Measurements from ENCODE around the gene CSH1. TPM values are rescaled to one million over a fixed set of nuclear protein-coding genes. Genes with fewer than 3 reads are reported as not detected.

The CSH1 gene
- total and polyA plus RNA-seq, 2 donors (not counting 3 experiments of a cell fraction or from before 2014, with no cell fraction given): not detected

DNA sequence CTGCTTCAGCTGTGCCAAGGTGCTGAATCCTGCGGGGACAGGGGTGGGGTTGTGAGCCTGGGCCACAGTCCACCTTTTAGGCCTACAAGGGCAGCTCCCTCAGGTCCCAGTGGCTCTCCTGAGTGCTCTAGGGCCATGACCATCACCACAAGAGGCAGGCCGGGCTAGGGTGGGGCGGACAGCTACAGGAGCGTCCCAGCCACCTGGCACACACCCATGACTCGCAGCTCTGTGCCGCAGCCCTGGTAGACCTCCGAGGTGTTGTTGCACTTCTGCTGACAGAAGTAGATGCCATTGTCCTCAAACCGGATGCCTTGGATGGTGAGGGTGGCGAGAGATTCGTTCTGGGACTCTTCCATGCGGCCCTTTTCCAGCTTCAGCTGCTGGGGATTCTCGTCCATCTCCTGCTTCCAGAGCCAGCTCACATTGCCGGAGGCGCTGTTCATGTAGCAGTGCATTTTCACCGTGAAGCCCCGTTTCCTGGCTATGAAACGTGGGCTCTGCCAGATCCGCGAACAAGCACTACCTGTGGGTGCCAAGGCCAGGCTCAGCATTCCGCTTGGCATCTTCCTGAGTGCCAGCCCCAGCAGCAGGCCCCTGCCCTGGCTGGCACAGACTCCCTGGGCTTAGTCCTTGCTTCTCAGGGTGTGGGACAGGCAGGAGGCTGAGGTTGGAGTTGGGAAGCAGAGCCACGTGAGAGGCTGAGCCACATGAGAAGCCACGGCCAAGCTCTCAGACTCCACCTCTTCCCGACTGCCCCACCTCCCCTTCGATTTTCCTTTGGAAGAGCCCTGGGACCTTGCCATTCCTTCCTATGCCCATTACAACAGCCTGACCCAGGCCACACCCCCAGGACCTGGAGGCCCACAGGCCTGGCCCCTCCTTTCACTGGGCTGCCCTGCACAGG is 33.7 kb upstream of the CSH1 start:
- Histone ChIP-seq H3K36me3 (ENCODE audit: control insufficient read depth in 2 of 2, extremely low read depth in 1 of 2, insufficient read depth in 2 of 2, low read length in 2 of 2) (no peaks in the 10 kb centered on the region), H3K27ac (ENCODE audit: insufficient read depth, low read depth, low read length) (no peak overlapping the region), H3K79me2 (ENCODE audit: control insufficient read depth, insufficient read depth, low read length) (no peaks in the 10 kb centered on the region), H3K4me3 (replicated peaks in 1 of 3; ENCODE audit: insufficient read depth in 1 of 3, low read depth in 1 of 3, low read length in 3 of 3) (no peak overlapping the region), H3K9me1 (replicated peaks; ENCODE audit: control insufficient read depth, extremely low read depth, insufficient read depth, low read length) (no peaks in the 10 kb centered on the region), H3K4me2 (ENCODE audit: insufficient read depth, low read length) (no peak overlapping the region), H2AFZ (ENCODE audit: low read depth, low read length) (peak overlapping the region; percentile 53), H3K9ac (replicated peaks; ENCODE audit: extremely low read depth, insufficient read depth, low read length) (no peak overlapping the region), H3K4me1 (ENCODE audit: control insufficient read depth, extremely low read depth, insufficient read depth, low read length) (peaks cover 4% of the 10 kb centered on the region), H3K27me3 (ENCODE audit: control insufficient read depth in 2 of 2, insufficient read depth in 2 of 2, low read length in 2 of 2) (no peaks in the 10 kb centered on the region), H3K9me3 (replicated peaks; ENCODE audit: control insufficient read depth, insufficient read depth, low read length) (no peaks in the 10 kb centered on the region), H4K20me1 (replicated peaks; ENCODE audit: control insufficient read depth, extremely low read depth, insufficient read depth, low read length) (no peaks in the 10 kb centered on the region)
- POLR2A ChIA-PET: interaction anchor here (0.5 kb wide), 1 partner anchor 77 kb away, joined by 3 read pairs; no protein-coding TSS in a partner anchor
- intact Hi-C loops (cut with micrococcal nuclease): no loop called here
- dilution Hi-C loops (cut with MboI; ENCODE audit: extremely low pct_ligation_motif_present, low sequenced_read_pairs): no loop called here
- FAIRE-seq (no peak), DNase-seq (ENCODE audit: low read depth, low spot score) (no peak)
- TF ChIP-seq MAX (IDR thresholded peaks at IDR 0.05; ENCODE audit: insufficient read depth, insufficient read length) (no peak), GATA2 (IDR thresholded peaks at IDR 0.05; ENCODE audit: insufficient read depth, insufficient read length, low read depth, low read length) (no peak), CTCF (IDR thresholded peaks at IDR 0.05; ENCODE audit: extremely low read depth in 1 of 2, insufficient read depth in 1 of 2, low read depth in 1 of 2, low read length in 2 of 2) (no peak), FOS (IDR thresholded peaks at IDR 0.05; ENCODE audit: borderline replicate concordance, insufficient read depth, low read length) (no peak), MYC (IDR thresholded peaks at IDR 0.05; ENCODE audit: low read depth, low read length) (no peak), POLR2A (IDR thresholded peaks at IDR 0.05; ENCODE audit: low read depth, low read length) (no peak), JUN (IDR thresholded peaks at IDR 0.05; ENCODE audit: borderline replicate concordance, insufficient read depth, insufficient read length, low read depth) (no peak), POLR2AphosphoS5 (IDR thresholded peaks at IDR 0.05; ENCODE audit: insufficient read depth, low read depth, low read length) (no peak), EZH2 (IDR thresholded peaks at IDR 0.05; ENCODE audit: borderline replicate concordance, low read depth, low read length, severe bottlenecking) (no peak)
- no TSS peak for BruUV-seq (replicated peaks)
- CTCF ChIA-PET: interaction anchor here (1.1 to 3.5 kb wide), 6 partner anchors 11 to 203 kb away, joined by 3 to 26 read pairs (median 10); partner anchors contain the start of gene GH1
